Progenitor cell of endocrine pancreas (in vitro differentiated cells): ENCODE measurements around the gene MAP3K15. TPM values are rescaled to one million over a fixed set of nuclear protein-coding genes. Genes with fewer than 3 reads are reported as not detected.

Experiments used
- DNase-seq: peaks from one replicate; pipeline ENCODE4 v3.0.0; 2021; ENCODE audit warnings: low spot score; ENCODE audit not compliant: unreplicated experiment
- H3K27ac Mint-ChIP-seq: 2 replicates; pipeline ENCODE4 v1.8.0; 2021; ENCODE audit warnings: mild to moderate bottlenecking, moderate library complexity, mixed read lengths
- H3K27me3 Mint-ChIP-seq: 2 replicates; pipeline ENCODE4 v1.8.0; 2021; ENCODE audit warnings: mixed read lengths
- H3K36me3 Mint-ChIP-seq: 2 replicates; pipeline ENCODE4 v1.8.0; 2022; ENCODE audit warnings: mixed read lengths; ENCODE audit not compliant: insufficient read depth
- H3K4me1 Mint-ChIP-seq: 2 replicates; pipeline ENCODE4 v1.8.0; 2021; ENCODE audit warnings: low read depth, mixed read lengths
- H3K4me3 Mint-ChIP-seq: 2 replicates; pipeline ENCODE4 v1.8.0; 2021; ENCODE audit warnings: low read depth, mild to moderate bottlenecking, moderate library complexity, mixed read lengths
- H3K9me3 Mint-ChIP-seq: 2 replicates; pipeline ENCODE4 v1.8.0; 2021; ENCODE audit warnings: low read depth, mixed read lengths
- CTCF ChIP-seq: fragments of 200-600 bp; sonication (generic); IDR thresholded peaks from one replicate; pipeline ENCODE4 v1.5.0; 2021; ENCODE audit warnings: antibody characterized with exemption, mild to moderate bottlenecking; ENCODE audit not compliant: unreplicated experiment
- total RNA-seq: library from RNA; stranded (reverse); gene quantifications from 2 replicates; pipeline ENCODE4 v1.2.1, GENCODE V29; 2021

The MAP3K15 gene
- total RNA-seq, 1 donor from 2014 or later: 5.1 TPM

GRCh38 chrX:19388064-19388679 is 127.1 kb downstream of the MAP3K15 start:
- Mint-ChIP-seq H3K36me3 (peaks cover 1% of the 10 kb centered on the region), H3K9me3 (peaks cover 4% of the 10 kb centered on the region), H3K27me3 (no peaks in the 10 kb centered on the region), H3K27ac (no peak overlapping the region), H3K4me3 (no peak overlapping the region), H3K4me1 (no peaks in the 10 kb centered on the region)
- TF ChIP-seq CTCF: no peak
- DNase-seq: no peak

- no peaks in the 10 kb centered on the region for H3K27me3 Mint-ChIP-seq
- no peaks in the 10 kb centered on the region for H3K4me1 Mint-ChIP-seq
- H3K4me3 Mint-ChIP-seq: no peak overlapping the region
- peaks cover 4% of the 10 kb centered on the region for H3K9me3 Mint-ChIP-seq
- no peak overlapping the region for H3K27ac Mint-ChIP-seq
- H3K36me3 Mint-ChIP-seq: peaks cover 1% of the 10 kb centered on the region
- TF ChIP-seq CTCF: no peak
- no peak for DNase-seq
Observed at GRCh38 chrX:19386679-19387078, 128.6 kb downstream of the MAP3K15 start.

DNA sequence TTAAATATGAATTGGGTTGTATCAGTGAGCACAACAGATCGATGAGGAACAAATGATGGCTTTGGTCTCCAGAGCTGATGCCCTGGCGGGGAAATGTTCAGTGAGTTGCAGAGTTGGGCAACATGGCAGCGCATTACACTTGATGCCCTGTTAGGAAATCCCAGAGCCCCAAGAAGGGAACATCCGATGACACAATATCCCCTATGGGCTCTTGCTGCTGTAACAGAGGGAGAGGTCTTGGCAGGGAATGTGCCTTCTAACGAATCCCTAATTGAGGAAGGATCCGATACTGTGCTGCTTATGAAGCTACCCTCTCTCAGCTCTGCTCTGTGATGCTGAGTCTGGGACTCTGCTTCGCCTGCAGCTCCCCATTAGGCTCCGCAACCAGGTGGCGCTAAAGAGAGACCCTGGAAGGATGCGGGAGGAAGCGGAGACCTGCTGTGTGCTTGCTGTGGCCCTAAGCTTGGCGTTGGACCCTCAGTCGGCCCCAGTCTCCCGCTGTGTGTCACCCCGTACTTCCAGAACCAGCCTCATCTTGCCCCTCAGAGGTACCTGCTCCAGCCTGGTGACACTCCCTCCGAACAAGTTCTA is 132.7 kb downstream of the MAP3K15 start:
- Mint-ChIP-seq H3K27me3 (no peaks in the 10 kb centered on the region), H3K4me3 (no peak overlapping the region), H3K27ac (no peak overlapping the region), H3K4me1 (no peaks in the 10 kb centered on the region), H3K9me3 (peaks cover 8% of the 10 kb centered on the region), H3K36me3 (peaks cover 4% of the 10 kb centered on the region)
- TF ChIP-seq CTCF: peak; percentile 63
- peak; percentile 41 for DNase-seq

GRCh38 chrX:19381326-19381725 is 134.0 kb downstream of the MAP3K15 start:
- Mint-ChIP-seq H3K4me1 (no peaks in the 10 kb centered on the region), H3K9me3 (peaks cover 8% of the 10 kb centered on the region), H3K36me3 (peaks cover 4% of the 10 kb centered on the region), H3K4me3 (no peak overlapping the region), H3K27ac (no peak overlapping the region), H3K27me3 (no peaks in the 10 kb centered on the region)
- DNase-seq: no peak
- no peak for TF ChIP-seq CTCF

- Mint-ChIP-seq H3K27me3 (peaks cover 12% of the 10 kb centered on the region), H3K27ac (no peak overlapping the region), H3K4me3 (no peak overlapping the region), H3K9me3 (peaks cover 4% of the 10 kb centered on the region), H3K36me3 (peaks cover 3% of the 10 kb centered on the region), H3K4me1 (no peaks in the 10 kb centered on the region)
- no peak for TF ChIP-seq CTCF
- DNase-seq: no peak
Observed at GRCh38 chrX:19377799-19378198, 137.5 kb downstream of the MAP3K15 start.
